G401 (cell line): ENCODE measurements around the gene CFAP47. TPM values are rescaled to one million over a fixed set of nuclear protein-coding genes. Genes with fewer than 3 reads are reported as not detected.

Experiments
- total RNA-seq: library from RNA; depleted of rRNA; stranded (reverse); fragments of >200 nt; shearing (Covaris generic); gene quantifications from 2 replicates; pipeline ENCODE4 v1.2.3, GENCODE V29; 2014; rRNA removed

Gene CFAP47
- total RNA-seq, 1 experiment from 2014 or later: not detected

Other genes starting within 250 kb of the CFAP47 start
- gene MAGEB16, start 121.4 kb upstream of the CFAP47 start, total RNA-seq: not detected in 2 replicates